Chondrocyte (in vitro differentiated cells): Measurements from ENCODE around the gene NRP2. TPM values are rescaled to one million over a fixed set of nuclear protein-coding genes. Genes with fewer than 3 reads are reported as not detected.

ENCODE experiments used
- DNase-seq: peaks from one replicate; pipeline ENCODE4 v3.0.0; 2021; ENCODE audit warnings: mixed read lengths, low spot score
- H3K27ac Mint-ChIP-seq: one replicate; pipeline ENCODE4 v1.8.0; 2021; ENCODE audit warnings: mild to moderate bottlenecking, moderate library complexity, mixed read lengths; ENCODE audit not compliant: unreplicated experiment
- H3K27me3 Mint-ChIP-seq: 2 replicates; pipeline ENCODE4 v1.8.0; 2021; ENCODE audit warnings: low read depth, mixed read lengths
- H3K36me3 Mint-ChIP-seq: 2 replicates; pipeline ENCODE4 v1.8.0; 2021; ENCODE audit warnings: low read depth, mixed read lengths
- H3K4me1 Mint-ChIP-seq: 2 replicates; pipeline ENCODE4 v1.8.0; 2021; ENCODE audit warnings: low read depth, mild to moderate bottlenecking, mixed read lengths
- H3K4me3 Mint-ChIP-seq: one replicate; pipeline ENCODE4 v1.8.0; 2021; ENCODE audit warnings: mild to moderate bottlenecking, moderate library complexity, mixed read lengths; ENCODE audit not compliant: unreplicated experiment
- H3K9me3 Mint-ChIP-seq: 2 replicates; pipeline ENCODE4 v1.8.0; 2021; ENCODE audit warnings: low read depth, mixed read lengths
- CTCF ChIP-seq: fragments of 200-600 bp; sonication (generic); IDR thresholded peaks from 2 replicates; pipeline ENCODE4 v1.5.0; 2021; ENCODE audit warnings: antibody characterized with exemption, mild to moderate bottlenecking, moderate library complexity
- total RNA-seq: library from RNA; stranded (reverse); gene quantifications from 3 replicates; pipeline ENCODE4 v1.2.1, GENCODE V29; 2021

The NRP2 gene
- total RNA-seq, 1 donor from 2014 or later, result 34.5 TPM

- Mint-ChIP-seq H3K4me3 (no peak overlapping the region), H3K4me1 (peaks cover 46% of the 10 kb centered on the region), H3K36me3 (peaks cover 19% of the 10 kb centered on the region), H3K9me3 (no peaks in the 10 kb centered on the region), H3K27ac (no peak overlapping the region), H3K27me3 (no peaks in the 10 kb centered on the region)
- TF ChIP-seq CTCF, result no peak
- no peak for DNase-seq
Measured at GRCh38 chr2:205751569-205752031, 69.3 kb downstream of the NRP2 start.

GRCh38 chr2:205752296-205752820 is 70.1 kb downstream of the NRP2 start:
- no peak for TF ChIP-seq CTCF
- no peak for DNase-seq
- Mint-ChIP-seq H3K4me3 (no peak overlapping the region), H3K27me3 (no peaks in the 10 kb centered on the region), H3K36me3 (peaks cover 16% of the 10 kb centered on the region), H3K4me1 (peaks cover 53% of the 10 kb centered on the region), H3K27ac (no peak overlapping the region), H3K9me3 (no peaks in the 10 kb centered on the region)

- Mint-ChIP-seq H3K27me3 (no peaks in the 10 kb centered on the region), H3K4me3 (no peak overlapping the region), H3K4me1 (peaks cover 55% of the 10 kb centered on the region), H3K27ac (peak overlapping the region; percentile 58), H3K36me3 (peaks cover 16% of the 10 kb centered on the region), H3K9me3 (no peaks in the 10 kb centered on the region)
- TF ChIP-seq CTCF, result no peak
- no peak for DNase-seq
Measured at GRCh38 chr2:205752924-205753323, 70.6 kb downstream of the NRP2 start.

GRCh38 chr2:205754285-205754923 is 72.1 kb downstream of the NRP2 start:
- no peak for DNase-seq
- H3K36me3 Mint-ChIP-seq, result peaks cover 12% of the 10 kb centered on the region
- H3K27me3 Mint-ChIP-seq, result no peaks in the 10 kb centered on the region
- no peaks in the 10 kb centered on the region for H3K9me3 Mint-ChIP-seq
- no peak for TF ChIP-seq CTCF
- H3K4me1 Mint-ChIP-seq, result peaks cover 67% of the 10 kb centered on the region
- no peak overlapping the region for H3K4me3 Mint-ChIP-seq
- peak overlapping the region; percentile 3 for H3K27ac Mint-ChIP-seq

- peaks cover 69% of the 10 kb centered on the region for H3K4me1 Mint-ChIP-seq
- no peaks in the 10 kb centered on the region for H3K27me3 Mint-ChIP-seq
- H3K9me3 Mint-ChIP-seq, result no peaks in the 10 kb centered on the region
- TF ChIP-seq CTCF, result no peak
- H3K36me3 Mint-ChIP-seq, result peaks cover 9% of the 10 kb centered on the region
- H3K27ac Mint-ChIP-seq, result peak overlapping the region; percentile 87
- DNase-seq, result no peak
- H3K4me3 Mint-ChIP-seq, result no peak overlapping the region
Measured at GRCh38 chr2:205754924-205755321, 72.6 kb downstream of the NRP2 start.
